Neural cell (in vitro differentiated cells): ENCODE data around the gene DSN1. TPM values are rescaled to one million over a fixed set of nuclear protein-coding genes. Genes with fewer than 3 reads are reported as not detected.

Experiments
- H2AFZ ChIP-seq: fragments of 200-600, 300-800 bp; sonication (generic), shearing (Covaris generic); 2 replicates; pipeline ENCODE4 v1.6.0; 2014; ENCODE audit warnings: low read depth, mild to moderate bottlenecking, antibody characterized with exemption, low read length, moderate library complexity
- H3F3A ChIP-seq: fragments of 200-600 bp; shearing (Covaris generic); 2 replicates; pipeline ENCODE4 v1.6.1; 2016; ENCODE audit warnings: mild to moderate bottlenecking, moderate library complexity, mixed read lengths, antibody characterized with exemption, low read length; ENCODE audit not compliant: insufficient read depth, poor library complexity, severe bottlenecking
- H3K27ac ChIP-seq: fragments of 200-600, 300-800 bp; sonication (generic), shearing (Covaris generic); 2 replicates; pipeline ENCODE4 v1.5.1; 2014; ENCODE audit warnings: mild to moderate bottlenecking, low read length, moderate library complexity
- H3K27me3 ChIP-seq: fragments of 300-800, 200-600 bp; sonication (generic), shearing (Covaris generic); 2 replicates; pipeline ENCODE4 v1.6.0; 2014; ENCODE audit warnings: mild to moderate bottlenecking, low read depth, low read length, moderate library complexity; ENCODE audit not compliant: insufficient read depth
- H3K36me3 ChIP-seq: fragments of 300-800, 200-600 bp; sonication (generic), shearing (Covaris generic); 2 replicates; pipeline ENCODE4 v1.5.1; 2014; ENCODE audit warnings: mild to moderate bottlenecking, antibody characterized with exemption, low read length, moderate library complexity; ENCODE audit not compliant: insufficient read depth
- H3K4me2 ChIP-seq: fragments of 300-800, 200-600 bp; sonication (generic), shearing (Covaris generic); 2 replicates; pipeline ENCODE4 v1.6.0; 2014; ENCODE audit warnings: mild to moderate bottlenecking, low read length
- H3K4me3 ChIP-seq: fragments of 300-800, 200-600 bp; sonication (generic), shearing (Covaris generic); 2 replicates; pipeline ENCODE4 v1.5.1; 2014; ENCODE audit warnings: mild to moderate bottlenecking, low read length, moderate library complexity
- H3K79me2 ChIP-seq: fragments of 200-600 bp; shearing (Covaris generic); replicated peaks from 2 replicates; pipeline ENCODE4 v1.6.0; 2014; ENCODE audit warnings: mild to moderate bottlenecking, low read length, moderate library complexity; ENCODE audit not compliant: insufficient read depth
- H3K9ac ChIP-seq: fragments of 300-800, 200-600 bp; sonication (generic), shearing (Covaris generic); 2 replicates; pipeline ENCODE4 v1.6.1; 2016; ENCODE audit warnings: mild to moderate bottlenecking, low read length, mixed read lengths
- H3K9me2 ChIP-seq: fragments of 200-600 bp; shearing (Covaris generic); 2 replicates; pipeline ENCODE4 v1.6.1; 2016; ENCODE audit warnings: mild to moderate bottlenecking, low read length, mixed read lengths; ENCODE audit not compliant: insufficient read depth
- H3K9me3 ChIP-seq: fragments of 200-600, 300-800 bp; sonication (generic), shearing (Covaris generic); 2 replicates; pipeline ENCODE4 v1.6.1; 2016; ENCODE audit warnings: mild to moderate bottlenecking, mixed run types, low read length, moderate library complexity, mixed read lengths
- H4K20me1 ChIP-seq: fragments of 200-600 bp; shearing (Covaris generic); 2 replicates; pipeline ENCODE4 v1.6.1; 2016; ENCODE audit warnings: mild to moderate bottlenecking, mixed run types; ENCODE audit not compliant: insufficient read depth
- CTCF ChIP-seq: fragments of 450-650 bp; IDR thresholded peaks from 2 replicates; pipeline ENCODE4 v1.5.1; 2014; ENCODE audit warnings: antibody characterized with exemption, mild to moderate bottlenecking, moderate library complexity; ENCODE audit not compliant: poor library complexity, severe bottlenecking
- EP300 ChIP-seq: fragments of 450-650 bp; conservative IDR thresholded peaks from 2 replicates; pipeline ENCODE4 v1.6.1; 2014; ENCODE audit warnings: antibody characterized with exemption, mild to moderate bottlenecking, moderate library complexity; ENCODE audit not compliant: poor library complexity, severe bottlenecking
- EZH2 ChIP-seq: fragments of 200-600, 300-800 bp; shearing (Covaris generic), sonication (generic); IDR thresholded peaks from 2 replicates; pipeline ENCODE4 v1.6.1; 2014; ENCODE audit warnings: antibody characterized with exemption, low read length, borderline replicate concordance, mild to moderate bottlenecking; ENCODE audit not compliant: insufficient read depth, poor library complexity, severe bottlenecking
- MXI1 ChIP-seq: fragments of 450-650 bp; conservative IDR thresholded peaks from 2 replicates; pipeline ENCODE4 v1.6.1; 2014; ENCODE audit warnings: antibody characterized with exemption, mild to moderate bottlenecking; ENCODE audit not compliant: poor library complexity, severe bottlenecking
- POLR2AphosphoS5 ChIP-seq: IDR thresholded peaks from 2 replicates; pipeline ENCODE4 v1.6.1; 2012
- RAD21 ChIP-seq: fragments of 450-650 bp; conservative IDR thresholded peaks from 2 replicates; pipeline ENCODE4 v1.6.1; 2014; ENCODE audit warnings: antibody characterized with exemption, mild to moderate bottlenecking, moderate library complexity
- REST ChIP-seq: IDR thresholded peaks from 2 replicates; pipeline ENCODE4 v1.6.1; 2012; ENCODE audit warnings: borderline replicate concordance
- SMC3 ChIP-seq: fragments of 450-650 bp; conservative IDR thresholded peaks from 2 replicates; pipeline ENCODE4 v1.6.1; 2014; ENCODE audit warnings: antibody characterized with exemption, mild to moderate bottlenecking, moderate library complexity; ENCODE audit not compliant: poor library complexity
- TAF1 ChIP-seq: IDR thresholded peaks from 2 replicates; pipeline ENCODE4 v1.6.1; 2012; ENCODE audit warnings: low read depth
- polyA plus RNA-seq: library from polyadenylated mRNA; depleted of rRNA; stranded (reverse); fragments of >200 nt; gene quantifications from 2 replicates; pipeline ENCODE4 v1.2.3, GENCODE V29; 2014

The DSN1 gene
- polyA plus RNA-seq, 1 donor from 2014 or later: 8.1 TPM

GRCh38 chr20:36815454-36816091, 42.0 kb upstream of the DSN1 start:
- Histone ChIP-seq H3K9me3 (no peaks in the 10 kb centered on the region), H3F3A (peaks cover 4% of the 10 kb centered on the region), H4K20me1 (peaks cover 4% of the 10 kb centered on the region), H3K4me2 (no peak overlapping the region), H3K27ac (no peak overlapping the region), H3K9me2 (no peaks in the 10 kb centered on the region), H3K79me2 (peaks cover 21% of the 10 kb centered on the region), H3K4me3 (no peak overlapping the region), H3K9ac (no peak overlapping the region), H3K27me3 (no peaks in the 10 kb centered on the region), H2AFZ (no peak overlapping the region), H3K36me3 (peaks cover 20% of the 10 kb centered on the region)
- no peak for TF ChIP-seq MXI1
- TF ChIP-seq EP300: no peak
- TF ChIP-seq REST: no peak
- no peak for TF ChIP-seq CTCF
- no peak for TF ChIP-seq SMC3
- TF ChIP-seq POLR2AphosphoS5: no peak
- TF ChIP-seq RAD21: no peak
- TF ChIP-seq TAF1: no peak
- TF ChIP-seq EZH2: no peak

- Histone ChIP-seq H2AFZ (no peak overlapping the region), H3K9me3 (no peaks in the 10 kb centered on the region), H3K9me2 (no peaks in the 10 kb centered on the region), H3K9ac (no peak overlapping the region), H3K36me3 (peaks cover 25% of the 10 kb centered on the region), H3K27ac (no peak overlapping the region), H3K4me2 (no peak overlapping the region), H3K27me3 (no peaks in the 10 kb centered on the region), H3F3A (no peaks in the 10 kb centered on the region), H3K79me2 (peaks cover 28% of the 10 kb centered on the region), H4K20me1 (peaks cover 4% of the 10 kb centered on the region), H3K4me3 (no peak overlapping the region)
- TF ChIP-seq MXI1 (no peak), EP300 (no peak), SMC3 (no peak), EZH2 (no peak), CTCF (no peak), POLR2AphosphoS5 (no peak), RAD21 (no peak), TAF1 (no peak), REST (no peak)
These were observed 39.3 kb upstream of the DSN1 start for GRCh38 chr20:36812594-36813463.
